Mononuclear cell (primary cell): ENCODE data around the gene DPEP3. TPM values are rescaled to one million over a fixed set of nuclear protein-coding genes. Genes with fewer than 3 reads are reported as not detected.
"Not testable (repeated sequence)": the region's sequence is repeated elsewhere in the genome, so short reads cannot be mapped to it uniquely, and the experiment has no call there.

Experiments used
- H3K27me3 ChIP-seq: 2 replicates; pipeline ENCODE4 v1.6.0; 2011; ENCODE audit warnings: low read length, control low read depth; ENCODE audit not compliant: insufficient read depth
- H3K4me1 ChIP-seq: 2 replicates; pipeline ENCODE4 v1.5.1; 2011; ENCODE audit warnings: mild to moderate bottlenecking, low read length, control low read depth; ENCODE audit not compliant: insufficient read depth
- H3K4me3 ChIP-seq: 2 replicates; pipeline ENCODE4 v1.5.1; 2011; ENCODE audit warnings: mild to moderate bottlenecking, low read length, moderate library complexity
- H3K9me3 ChIP-seq: 2 replicates; pipeline ENCODE4 v1.5.1; 2011; ENCODE audit warnings: low read depth, mild to moderate bottlenecking, control low read depth, low read length
- total RNA-seq: library from RNA; depleted of rRNA; stranded (reverse); fragments of >200 nt; gene quantifications from one replicate; pipeline ENCODE4 v1.2.3, GENCODE V29; 2012

Gene DPEP3
- total RNA-seq, 1 donor = 0.21 TPM

DNA sequence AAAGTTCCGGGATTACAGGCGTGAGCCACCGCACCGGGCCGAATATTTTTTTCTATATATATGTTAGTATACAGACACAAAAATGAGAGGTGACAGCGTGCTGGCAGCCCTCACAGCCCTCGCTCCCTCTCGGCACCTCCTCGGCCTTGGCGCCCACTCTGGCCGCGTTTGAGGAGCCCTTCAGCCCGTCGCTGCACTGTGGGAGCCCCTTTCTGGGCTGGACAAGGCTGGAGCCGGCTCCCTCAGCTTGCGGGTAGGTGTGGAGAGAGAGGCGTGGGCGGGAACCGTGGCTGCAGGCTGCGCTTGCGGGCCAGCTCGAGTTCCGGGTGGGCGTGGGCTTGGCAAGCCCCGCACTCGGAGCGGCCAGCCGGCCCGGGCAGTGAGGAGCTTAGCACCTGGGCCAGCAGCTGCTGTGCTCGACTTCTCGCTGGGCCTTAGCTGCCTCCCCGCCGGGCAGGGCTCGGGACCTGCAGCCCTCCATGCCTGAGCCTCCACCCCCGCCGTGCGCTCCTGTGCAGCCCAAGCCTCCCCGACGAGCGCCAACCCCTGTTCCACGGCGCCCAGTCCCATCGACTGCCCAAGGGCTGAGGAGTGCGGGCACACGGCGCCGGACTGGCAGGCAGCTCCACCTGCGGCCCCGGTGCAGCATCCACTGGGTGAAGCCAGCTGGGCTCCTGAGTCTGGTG is 1.9 kb upstream of the DPEP3 start:
- Histone ChIP-seq H3K9me3 (no peaks in the 10 kb centered on the region), H3K27me3 (no peaks in the 10 kb centered on the region), H3K4me1 (peaks cover 30% of the 10 kb centered on the region), H3K4me3 (no peak overlapping the region)

DNA sequence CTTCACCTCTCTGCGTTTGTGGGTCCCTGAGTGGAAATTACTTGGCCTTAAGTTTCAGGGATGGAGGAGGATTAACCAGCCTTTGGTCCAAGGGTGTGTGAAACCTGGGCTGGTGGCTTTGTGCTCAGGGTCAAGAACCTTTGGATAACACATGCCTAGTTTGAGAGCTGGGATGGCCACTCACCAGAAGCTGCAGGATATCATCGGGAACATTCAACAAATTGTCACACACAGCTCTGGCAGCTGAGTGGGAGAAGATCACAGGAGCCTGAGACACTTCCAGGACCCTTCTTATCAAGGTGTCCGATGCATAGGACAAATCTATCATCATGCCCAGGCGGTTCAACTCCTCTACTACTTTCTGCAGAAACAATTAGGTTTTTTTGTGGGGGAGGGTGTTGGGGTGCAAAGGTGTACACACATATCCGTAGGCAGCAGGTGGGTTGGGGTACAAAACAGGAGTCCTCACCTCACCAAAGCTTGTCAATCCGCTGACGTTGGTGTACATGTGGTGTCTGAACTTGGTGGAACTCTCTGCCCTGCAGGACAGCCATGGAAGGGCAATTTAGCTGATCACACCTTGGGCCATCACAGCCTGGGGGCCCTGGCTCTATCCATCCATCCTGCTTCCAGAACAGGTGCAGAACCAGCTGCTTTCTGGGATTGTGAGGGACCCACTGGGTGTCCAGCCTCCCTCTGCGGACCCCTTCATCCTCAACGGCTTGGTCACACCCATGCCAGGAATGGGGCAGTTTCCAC is 2.7 kb downstream of the DPEP3 start:
- H3K27me3 ChIP-seq = no peaks in the 10 kb centered on the region
- H3K9me3 ChIP-seq = no peaks in the 10 kb centered on the region
- no peak overlapping the region for H3K4me3 ChIP-seq
- no peaks in the 10 kb centered on the region for H3K4me1 ChIP-seq

DNA sequence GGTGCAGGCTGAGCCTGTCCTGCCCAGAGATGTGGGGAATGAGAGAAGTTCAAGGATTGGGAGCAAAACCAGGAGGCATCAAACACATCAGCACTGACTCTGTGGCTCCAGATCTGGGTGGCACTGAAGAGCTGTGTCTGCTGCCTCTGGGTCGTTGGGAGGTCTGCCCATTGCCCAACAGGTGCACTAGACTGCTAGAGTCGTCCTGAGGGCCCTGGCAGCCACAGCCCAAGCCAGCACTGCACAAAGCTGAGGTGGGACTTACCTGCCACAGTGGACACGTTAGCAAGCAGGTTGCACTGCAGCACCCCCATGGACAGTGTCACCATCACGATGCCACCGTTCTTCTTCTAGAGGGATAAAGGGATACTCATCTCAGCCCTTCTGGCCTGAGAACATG is 3.3 kb downstream of the DPEP3 start:
- Histone ChIP-seq H3K4me1 (no peaks in the 10 kb centered on the region), H3K4me3 (no peak overlapping the region), H3K27me3 (no peaks in the 10 kb centered on the region), H3K9me3 (no peaks in the 10 kb centered on the region)

DNA sequence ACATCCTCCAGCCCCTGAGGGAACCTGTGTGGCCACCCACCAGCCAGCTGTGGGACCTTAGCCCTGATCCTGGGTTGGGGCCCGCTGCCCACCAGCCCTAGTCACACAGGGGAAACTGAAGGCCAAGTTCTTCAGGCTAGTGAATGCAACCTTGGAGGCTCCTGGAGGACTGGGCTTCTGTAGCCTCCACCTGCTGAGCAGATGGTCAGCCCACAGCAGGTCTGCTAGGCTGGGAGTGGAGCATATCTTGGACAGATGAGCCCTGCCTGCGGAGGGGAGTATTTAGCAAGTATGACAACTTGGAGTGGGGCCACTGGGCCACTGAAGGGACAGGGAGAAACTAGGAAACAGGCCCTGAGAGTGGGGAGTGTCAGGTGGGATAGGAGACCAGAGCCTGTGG is 4.1 kb downstream of the DPEP3 start:
- H3K4me3 ChIP-seq = no peak overlapping the region
- no peaks in the 10 kb centered on the region for H3K27me3 ChIP-seq
- no peaks in the 10 kb centered on the region for H3K9me3 ChIP-seq
- no peaks in the 10 kb centered on the region for H3K4me1 ChIP-seq

DNA sequence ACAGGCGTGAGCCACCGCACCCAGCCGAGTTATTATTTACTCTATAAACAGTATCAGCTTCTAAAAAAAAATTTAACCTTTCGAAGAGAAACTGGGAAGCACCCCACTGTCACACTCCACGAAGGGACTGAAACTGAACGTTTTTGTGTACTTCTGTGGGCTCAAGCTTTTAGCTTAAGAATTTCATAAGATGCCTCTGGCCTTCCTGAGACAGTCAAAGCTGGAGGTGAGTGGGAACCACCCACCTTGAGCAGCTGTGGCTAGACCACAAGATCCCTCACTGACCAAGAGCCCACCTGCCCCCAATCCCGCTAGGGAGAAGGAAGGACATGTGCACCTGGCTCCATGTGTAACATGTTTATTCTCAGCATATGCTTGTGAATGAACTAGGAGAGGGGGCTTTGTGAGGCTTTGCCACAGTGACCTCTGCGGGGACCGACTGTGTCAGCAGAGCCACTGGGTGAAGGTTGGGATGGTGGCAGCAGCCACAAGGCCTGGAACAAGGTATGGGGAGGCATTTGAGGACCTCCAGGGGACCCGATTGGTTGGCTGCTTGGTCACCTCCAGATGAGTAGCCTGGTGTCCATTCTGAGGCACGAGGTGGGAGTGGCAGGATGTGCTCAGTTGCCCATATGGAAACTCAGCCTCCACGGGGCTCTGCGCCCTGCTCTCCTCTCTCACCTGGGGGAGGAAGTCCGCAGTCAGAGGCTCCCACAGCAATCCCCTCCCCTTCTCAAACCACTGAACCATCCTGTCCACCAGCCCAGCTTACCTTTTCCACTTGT is 4.8 kb downstream of the DPEP3 start:
- no peak overlapping the region for H3K4me3 ChIP-seq
- no peaks in the 10 kb centered on the region for H3K4me1 ChIP-seq
- H3K27me3 ChIP-seq = no peaks in the 10 kb centered on the region
- H3K9me3 ChIP-seq = no peaks in the 10 kb centered on the region

DNA sequence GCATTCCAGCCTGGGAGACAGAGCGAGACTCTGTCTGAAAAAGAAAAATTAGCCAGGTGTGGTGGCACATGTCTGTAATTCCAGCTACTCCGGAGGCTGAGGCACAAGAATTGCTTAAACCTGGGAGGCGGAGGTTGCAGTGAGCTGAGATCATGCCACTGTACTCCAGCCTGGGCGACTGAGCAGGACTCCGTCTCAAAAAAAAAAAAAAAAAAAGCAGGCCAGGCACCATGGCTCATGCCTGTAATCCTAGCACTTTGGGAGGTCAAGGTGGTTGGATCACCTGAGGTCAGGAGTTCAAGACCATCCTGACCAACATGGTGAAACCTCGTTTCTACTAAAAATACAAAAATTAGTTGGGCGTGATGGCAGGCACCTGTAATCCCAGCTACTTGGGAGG is 8.0 kb downstream of the DPEP3 start:
- not testable (repeated sequence) for H3K9me3 ChIP-seq, H3K4me3 ChIP-seq, H3K27me3 ChIP-seq
- peaks cover 11% of the 10 kb centered on the region for H3K4me1 ChIP-seq

DNA sequence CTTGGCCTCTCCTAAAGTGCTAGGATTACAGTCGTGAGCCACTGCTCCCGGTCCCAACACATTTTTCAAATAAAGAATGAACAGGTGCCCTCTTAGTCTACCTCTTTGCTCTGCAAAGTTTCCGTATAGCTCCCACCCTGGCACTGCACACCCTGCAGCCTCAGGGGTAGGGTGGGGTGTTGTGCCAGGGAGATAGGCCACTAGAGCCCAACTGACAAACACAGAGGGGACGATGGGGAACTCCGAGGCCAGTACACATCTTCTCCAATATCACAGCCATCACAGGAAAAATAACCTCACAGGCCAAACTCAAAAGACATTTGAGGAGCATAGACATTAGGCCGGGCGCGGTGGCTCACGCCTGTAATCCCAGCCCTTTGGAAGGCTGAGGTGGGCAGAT is 9.2 kb downstream of the DPEP3 start:
- H3K4me3 ChIP-seq = no peak overlapping the region
- no peaks in the 10 kb centered on the region for H3K9me3 ChIP-seq
- peaks cover 20% of the 10 kb centered on the region for H3K4me1 ChIP-seq
- H3K27me3 ChIP-seq = no peaks in the 10 kb centered on the region

DNA sequence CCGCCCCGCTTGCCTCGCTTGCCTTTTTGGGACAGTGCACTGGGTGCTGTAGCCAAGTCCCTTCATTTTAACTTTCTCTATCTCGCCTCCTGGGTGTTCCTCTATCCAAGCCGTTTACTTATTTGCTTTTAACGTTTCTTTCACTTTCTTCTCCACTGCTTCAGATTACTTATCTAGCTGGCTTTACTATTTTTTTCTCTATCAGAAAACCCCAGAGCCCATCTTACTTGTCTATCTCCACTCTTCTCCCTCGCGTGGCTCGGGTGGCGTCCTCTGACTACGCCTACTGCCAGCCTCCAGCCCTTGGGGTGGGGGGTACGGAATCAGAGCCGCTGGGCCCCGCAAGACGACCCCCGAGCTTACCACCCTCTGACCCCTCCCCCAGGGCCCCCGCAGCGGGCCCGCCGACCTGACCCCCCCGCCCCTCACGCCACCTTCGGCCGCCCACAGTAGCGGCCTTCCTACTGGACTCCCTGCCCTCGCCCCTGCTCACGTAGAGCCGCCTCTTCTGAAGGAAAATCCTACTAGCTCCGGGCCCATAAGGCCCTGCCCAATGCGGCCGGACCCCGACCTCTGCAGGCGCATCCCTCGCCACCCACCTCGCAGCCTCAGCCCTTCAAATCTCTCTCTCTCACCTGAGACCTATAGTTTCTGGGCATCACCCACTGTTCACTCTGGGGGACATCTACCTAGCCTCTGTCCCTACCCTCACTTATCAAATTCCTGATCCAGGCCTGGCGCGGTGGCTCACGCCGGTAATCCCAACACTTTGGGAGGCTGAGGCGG is 10.9 kb downstream of the DPEP3 start:
- peaks cover 20% of the 10 kb centered on the region for H3K4me1 ChIP-seq
- H3K9me3 ChIP-seq = no peaks in the 10 kb centered on the region
- H3K27me3 ChIP-seq = no peaks in the 10 kb centered on the region
- H3K4me3 ChIP-seq = peak overlapping the region; percentile 62

DNA sequence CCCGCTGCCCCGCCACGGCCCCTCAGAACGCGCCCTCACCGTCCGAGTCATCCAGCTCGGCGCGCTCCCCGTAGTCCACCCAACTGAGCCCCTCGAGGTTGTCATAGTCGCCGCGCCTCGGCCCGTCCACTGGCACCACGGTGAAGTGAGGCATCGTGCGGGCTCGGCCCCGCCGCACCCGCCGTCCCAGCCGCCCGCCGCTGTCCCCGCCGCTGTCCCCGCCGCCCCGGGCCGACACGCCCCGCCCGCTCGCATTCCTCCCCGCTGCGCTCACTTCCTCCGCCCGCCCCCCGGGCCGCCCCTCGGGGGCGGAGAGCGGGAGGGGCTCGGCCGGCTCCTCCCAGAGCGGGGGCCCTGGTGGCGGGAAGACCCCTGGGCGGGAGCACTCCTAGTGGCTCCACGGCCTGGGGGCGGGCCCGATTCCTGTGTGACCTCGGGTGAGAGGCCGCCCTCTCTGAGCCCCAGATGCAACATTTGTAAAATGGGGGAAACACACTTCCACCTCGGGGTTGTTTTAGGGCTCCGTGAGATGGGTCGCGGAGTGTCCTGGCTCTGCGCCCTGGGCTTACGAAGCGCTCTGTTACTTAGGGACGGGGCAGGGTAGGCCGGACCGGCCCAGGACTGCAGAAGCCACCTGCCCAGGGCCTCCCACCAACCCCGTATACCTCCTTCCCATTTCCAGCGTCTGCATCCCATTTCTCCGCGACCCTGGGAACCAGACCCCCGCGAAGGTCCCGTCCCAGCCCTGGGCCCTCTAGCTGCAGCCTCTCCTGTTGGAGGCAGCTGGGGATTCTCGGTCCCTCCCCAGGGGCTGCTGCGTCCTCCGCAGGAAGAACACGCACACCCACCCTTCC is 11.7 kb downstream of the DPEP3 start, which contains the start of gene SLC12A4:
SLC12A4 (minus strand) TSS at position 238 of the 854 bp plus-strand sequence; CDS start at position 154, 84 bp downstream.
- H3K4me3 ChIP-seq = peak within 1 kb of the TSS; percentile 62
- no peaks in the 10 kb centered on the region for H3K9me3 ChIP-seq
- H3K27me3 ChIP-seq = no peaks in the 10 kb centered on the region
- peaks cover 20% of the 10 kb centered on the region for H3K4me1 ChIP-seq

DNA sequence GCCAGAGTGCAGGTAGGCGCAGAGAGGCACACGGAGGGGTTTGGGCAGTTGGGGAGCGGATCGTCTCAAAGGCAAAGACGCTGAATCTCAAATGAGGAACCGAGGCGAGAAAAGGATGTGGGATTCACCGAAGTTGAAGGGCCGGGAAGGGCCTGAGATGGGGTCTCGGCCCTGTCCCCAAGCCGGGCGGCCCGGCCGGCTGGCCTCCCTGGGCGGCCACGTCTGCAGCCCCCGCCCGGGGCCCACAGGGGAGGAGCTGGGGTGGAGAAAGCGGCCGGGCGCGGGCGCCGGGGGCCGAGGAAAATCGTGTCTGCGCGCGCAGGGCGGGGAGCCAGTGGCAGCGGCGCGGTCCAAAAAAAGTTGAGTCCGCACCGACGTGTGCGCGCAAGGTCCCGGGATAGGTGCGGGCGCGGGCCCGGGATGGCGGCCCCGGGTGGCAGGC is 12.3 kb downstream of the DPEP3 start:
- Histone ChIP-seq H3K4me1 (peaks cover 20% of the 10 kb centered on the region), H3K4me3 (peak overlapping the region; percentile 62), H3K9me3 (no peaks in the 10 kb centered on the region), H3K27me3 (no peaks in the 10 kb centered on the region)

DNA sequence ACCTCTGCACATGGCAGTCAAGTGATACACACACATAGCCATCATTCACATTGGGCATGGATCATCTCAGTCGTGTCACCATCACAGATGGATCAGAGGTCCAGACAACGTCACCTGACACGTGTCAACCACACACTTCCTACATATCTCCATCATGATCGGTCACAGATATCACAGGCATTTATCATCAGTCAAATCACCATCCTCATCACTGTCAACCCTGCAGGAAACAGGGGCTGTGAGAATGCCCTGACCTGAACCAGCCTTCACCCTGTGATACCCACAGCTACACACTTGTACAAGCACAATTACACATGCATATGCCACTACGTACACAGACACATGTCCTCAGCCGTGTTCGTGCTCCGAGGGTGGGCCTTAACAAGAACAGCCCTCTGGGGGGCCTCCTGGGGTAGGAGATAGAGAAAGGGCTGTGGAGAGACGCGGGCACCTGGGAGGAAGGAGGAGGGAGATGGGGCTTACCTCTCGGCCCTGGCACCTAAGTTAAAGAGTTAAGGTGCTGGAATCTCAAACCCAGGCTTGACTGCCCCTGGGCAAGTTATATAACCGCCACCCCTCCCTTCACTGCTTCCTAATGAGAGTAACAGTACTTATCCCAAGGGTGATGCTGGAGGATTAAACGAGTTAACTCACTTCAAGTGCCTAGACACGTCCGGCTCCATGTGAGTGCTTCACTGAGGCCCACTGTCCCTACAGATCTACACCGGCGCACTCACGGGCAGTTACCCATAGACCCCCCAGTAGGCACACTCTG is 12.9 kb downstream of the DPEP3 start:
- H3K4me3 ChIP-seq = peak overlapping the region; percentile 62
- no peaks in the 10 kb centered on the region for H3K9me3 ChIP-seq
- peaks cover 20% of the 10 kb centered on the region for H3K4me1 ChIP-seq
- H3K27me3 ChIP-seq = no peaks in the 10 kb centered on the region

DNA sequence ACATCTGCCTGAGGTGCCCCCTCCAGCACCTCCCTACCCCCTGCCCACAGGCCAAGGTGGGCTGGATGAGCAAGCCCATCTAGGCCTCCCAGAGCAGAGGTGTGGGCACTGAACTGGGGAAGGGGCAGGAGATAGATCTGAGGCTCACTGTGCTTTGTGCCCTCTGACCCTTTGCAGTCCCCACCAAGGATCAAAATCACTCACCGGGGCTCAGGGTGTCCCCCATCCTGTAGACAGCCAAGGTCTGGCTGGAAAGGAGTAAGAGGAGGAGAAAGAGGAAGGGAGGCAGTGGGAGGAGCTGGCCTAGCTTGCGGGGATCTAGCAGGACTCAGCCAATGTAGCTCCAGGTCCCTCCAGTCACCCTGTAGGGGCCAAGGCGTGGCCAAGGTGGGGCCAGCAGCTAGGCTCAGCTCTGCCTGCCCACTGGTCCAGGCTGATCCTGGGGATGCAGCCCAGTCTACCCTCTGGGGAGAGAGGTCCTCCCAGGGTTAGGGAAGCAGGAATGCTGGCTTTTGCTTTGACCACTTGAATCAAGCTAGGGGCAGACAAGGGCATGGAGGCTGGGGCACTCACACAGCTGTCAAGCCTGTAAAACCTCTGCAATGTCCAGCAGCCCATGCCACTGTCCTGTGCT is 13.6 kb downstream of the DPEP3 start:
- Histone ChIP-seq H3K9me3 (no peaks in the 10 kb centered on the region), H3K27me3 (no peaks in the 10 kb centered on the region), H3K4me1 (peaks cover 20% of the 10 kb centered on the region), H3K4me3 (no peak overlapping the region)
